GM19397 (cell line): ENCODE results near the gene PPARGC1A.

Experiments
- ATAC-seq: cut with Tn5 transposase; IDR thresholded peaks from one replicate; pipeline ENCODE4 v1.9.1; 2021; ENCODE audit warnings: mild to moderate bottlenecking, moderate library complexity; ENCODE audit not compliant: unreplicated experiment

The PPARGC1A gene

GRCh38 chr4:23881674-23882337 is 8.0 kb downstream of the PPARGC1A start:
- ATAC-seq = no peak

- no peak for ATAC-seq
Observed at GRCh38 chr4:23881052-23881501, 8.8 kb downstream of the PPARGC1A start.

GRCh38 chr4:23878912-23879732 is 10.7 kb downstream of the PPARGC1A start:
- ATAC-seq = no peak

DNA sequence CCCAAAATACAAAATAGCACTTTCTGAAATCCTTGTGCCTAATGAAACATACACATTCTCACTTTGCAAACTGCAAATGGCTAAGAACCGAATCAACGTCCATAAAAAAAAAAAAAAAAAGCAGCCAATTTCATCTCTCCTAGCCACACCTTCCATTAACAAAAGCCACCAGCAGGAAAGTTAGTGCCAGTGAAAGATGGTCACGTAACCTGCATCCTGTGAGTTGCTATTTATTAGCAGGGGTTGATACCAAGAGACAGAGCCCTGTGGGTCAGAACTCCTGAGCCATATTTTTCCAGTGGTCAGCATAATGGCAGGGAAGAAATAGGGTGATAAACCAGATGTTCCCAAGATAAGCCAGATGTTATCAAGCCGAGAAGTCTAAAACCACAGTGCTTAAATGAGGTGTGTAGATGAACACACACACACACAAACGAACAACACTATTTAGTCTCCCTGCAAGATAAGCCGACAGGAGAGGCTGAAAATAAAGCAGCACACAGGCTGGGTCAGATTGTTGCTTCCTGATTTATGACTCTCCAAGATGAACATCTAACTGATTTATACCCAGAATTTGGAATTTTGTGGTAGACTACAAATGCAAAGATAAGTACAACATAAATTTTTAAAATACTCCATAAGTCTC is 11.5 kb downstream of the PPARGC1A start:
- ATAC-seq = no peak

DNA sequence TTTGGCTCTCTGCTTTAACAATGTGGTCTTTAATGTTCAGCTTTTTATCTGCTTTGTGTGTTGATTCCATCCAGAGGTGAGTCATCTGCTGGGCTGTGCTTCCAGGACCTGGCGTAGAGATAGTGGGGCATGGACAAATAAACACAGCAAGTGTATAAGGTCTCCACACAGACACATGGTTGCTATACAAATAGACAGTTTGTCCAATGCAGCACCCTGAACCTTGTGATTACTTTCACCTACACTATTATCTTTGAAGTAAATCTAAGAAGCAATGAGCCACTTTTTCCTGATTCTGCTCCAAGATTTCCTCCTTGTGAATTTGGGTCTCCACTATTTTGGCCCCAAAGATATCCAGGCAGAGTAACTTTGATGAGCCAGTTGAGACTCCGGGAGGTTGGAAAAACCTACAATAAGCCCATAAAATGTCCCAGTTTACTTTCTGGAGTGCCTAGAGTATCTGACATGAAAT is 12.1 kb downstream of the PPARGC1A start:
- ATAC-seq = no peak

GRCh38 chr4:23876418-23877089 is 13.3 kb downstream of the PPARGC1A start:
- ATAC-seq = no peak

GRCh38 chr4:23875317-23875716 is 14.5 kb downstream of the PPARGC1A start:
- ATAC-seq = no peak

DNA sequence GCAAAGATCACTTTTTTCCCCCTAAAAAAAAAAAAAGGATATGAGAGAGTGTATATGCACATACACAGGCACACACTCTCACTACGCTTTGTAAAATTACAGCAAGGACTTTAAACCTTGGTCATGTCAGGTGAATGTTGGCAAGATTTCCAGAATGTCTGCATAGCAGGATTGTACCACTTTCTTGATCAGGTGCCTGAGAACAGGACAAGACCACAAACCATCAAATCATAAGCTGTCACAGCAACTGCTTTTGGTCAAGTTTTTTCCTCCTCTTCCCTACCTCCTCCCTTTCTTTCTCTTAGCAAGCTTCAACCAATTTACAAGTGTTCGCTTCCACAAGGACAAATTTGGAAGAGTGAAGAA is 15.3 kb downstream of the PPARGC1A start:
- no peak for ATAC-seq

DNA sequence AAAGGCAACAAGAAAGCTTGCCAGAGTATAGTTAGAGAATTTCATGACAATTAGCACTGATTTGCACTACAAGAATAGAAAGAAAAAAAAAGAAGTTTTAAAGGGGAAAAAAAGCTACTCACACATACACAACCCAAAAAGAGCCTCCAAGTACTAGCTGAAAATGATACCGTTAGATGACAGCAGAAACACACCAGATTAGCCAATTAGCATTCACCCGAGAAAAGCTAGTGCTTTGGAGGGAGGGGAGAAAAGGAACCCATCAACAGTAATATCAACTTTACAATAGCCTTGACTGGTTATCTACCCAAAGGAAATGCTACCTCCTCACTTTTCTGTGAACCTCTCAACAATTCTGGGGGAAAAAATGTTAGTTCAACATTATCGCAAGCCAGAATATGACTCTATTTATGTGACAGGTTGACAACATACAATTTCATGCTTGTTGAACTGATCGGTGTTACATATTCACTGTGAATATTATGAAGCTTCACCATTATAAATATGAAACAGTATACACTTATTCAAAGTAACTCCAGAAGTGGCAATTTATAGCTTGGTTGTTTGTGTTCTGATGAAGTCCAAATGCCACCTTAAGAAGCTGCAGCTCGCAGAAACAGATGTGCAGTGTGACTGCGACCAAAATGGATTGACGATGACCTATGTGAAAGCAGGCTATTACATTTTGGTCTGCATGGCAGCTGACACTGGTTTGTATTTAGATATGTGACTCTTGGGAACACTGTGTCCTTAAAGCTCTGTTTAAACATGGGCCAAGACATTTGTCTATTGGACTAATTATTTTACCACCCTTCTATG is 15.9 kb downstream of the PPARGC1A start:
- ATAC-seq = no peak

DNA sequence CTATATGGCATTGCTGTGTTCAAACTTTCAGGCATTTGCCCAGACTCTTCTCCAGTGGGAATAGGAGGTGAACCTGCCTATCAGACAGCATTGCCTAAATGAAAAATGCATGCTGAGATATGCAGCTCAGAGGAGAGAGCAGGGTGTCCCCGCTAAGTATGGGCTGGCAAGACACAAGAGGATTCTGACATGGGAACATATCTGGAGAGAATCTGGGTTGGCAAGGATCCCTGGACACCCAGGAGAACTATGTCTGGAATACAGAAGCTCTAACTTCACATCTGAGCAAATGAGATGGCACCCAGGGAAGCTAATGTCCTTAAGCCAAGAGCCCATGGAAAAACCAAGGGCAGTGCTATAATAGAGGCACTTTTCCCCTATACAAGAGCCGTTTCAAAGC is 18.4 kb downstream of the PPARGC1A start:
- ATAC-seq = no peak

- ATAC-seq = no peak
Observed at GRCh38 chr4:23866450-23867075, 23.3 kb downstream of the PPARGC1A start.

DNA sequence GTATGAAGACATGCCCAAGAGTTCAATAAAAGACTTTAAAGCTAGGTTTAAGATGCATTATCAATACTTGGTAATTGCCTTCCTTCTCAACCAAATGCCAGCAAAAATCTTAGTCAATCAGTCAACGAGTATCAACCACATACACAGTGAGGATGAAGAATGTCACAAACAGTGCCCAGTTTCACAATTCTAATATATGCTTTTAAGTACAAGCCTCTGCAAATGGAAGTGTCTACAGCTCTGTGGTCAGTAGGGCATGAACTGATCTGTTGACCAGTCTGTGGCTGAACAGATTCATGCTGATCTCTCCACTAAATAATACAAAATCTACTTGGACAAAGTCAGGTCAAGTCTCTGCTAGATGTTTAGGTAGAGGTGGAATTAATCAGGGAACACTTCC is 27.9 kb downstream of the PPARGC1A start:
- no peak for ATAC-seq

- ATAC-seq = no peak
Observed at GRCh38 chr4:23860919-23861318, 28.9 kb downstream of the PPARGC1A start.

- no peak for ATAC-seq
Observed at GRCh38 chr4:23857367-23857959, 32.4 kb downstream of the PPARGC1A start.

DNA sequence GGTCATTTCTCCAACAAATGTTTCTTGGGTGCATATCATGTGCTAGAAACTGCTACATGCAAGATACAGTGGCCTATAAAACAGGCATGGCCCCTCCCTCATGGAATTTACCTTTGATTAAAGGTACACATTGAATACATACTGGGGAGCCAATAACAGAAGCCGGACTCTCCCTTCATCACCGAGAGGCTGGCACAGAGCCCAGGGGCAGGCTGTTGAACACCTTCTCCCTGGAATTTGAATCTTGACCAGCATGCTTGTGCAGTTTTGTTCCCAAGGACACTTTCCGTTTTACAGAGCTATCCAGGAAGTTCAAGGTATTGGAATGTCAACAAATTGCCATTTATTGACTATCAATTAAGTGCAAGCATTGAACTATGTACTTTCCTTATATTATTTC is 33.2 kb downstream of the PPARGC1A start:
- no peak for ATAC-seq

DNA sequence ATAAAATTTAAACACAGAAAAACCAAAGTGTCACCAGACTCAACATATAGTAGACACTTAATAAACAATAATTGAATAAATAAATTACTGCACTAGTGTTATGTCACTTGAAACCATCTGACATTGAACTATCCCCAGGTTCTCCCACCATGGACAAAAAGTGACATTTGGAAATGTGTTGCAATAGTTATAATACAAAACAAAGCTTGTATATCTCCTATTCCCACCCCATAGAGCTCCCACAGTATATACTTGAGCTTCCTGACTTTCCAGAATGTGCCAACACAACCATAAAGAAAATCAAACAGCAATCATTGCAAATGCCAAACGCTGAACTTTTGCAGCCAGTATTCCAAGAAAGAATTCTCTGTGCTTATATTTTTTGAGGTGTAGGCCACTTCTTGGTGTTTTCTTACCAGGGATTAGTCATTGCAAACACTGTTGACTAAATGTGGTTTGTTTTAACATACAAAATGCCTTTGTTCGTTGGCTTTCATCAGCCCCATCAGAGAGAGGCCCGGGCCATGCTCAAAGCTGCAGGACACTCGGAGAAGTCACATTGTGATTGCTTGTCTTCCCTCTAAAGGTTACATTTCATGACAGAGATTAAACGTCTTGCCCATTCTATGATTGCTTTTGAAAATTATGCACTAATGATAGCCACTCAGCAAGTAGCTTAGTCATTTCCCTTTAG is 33.8 kb downstream of the PPARGC1A start:
- no peak for ATAC-seq

DNA sequence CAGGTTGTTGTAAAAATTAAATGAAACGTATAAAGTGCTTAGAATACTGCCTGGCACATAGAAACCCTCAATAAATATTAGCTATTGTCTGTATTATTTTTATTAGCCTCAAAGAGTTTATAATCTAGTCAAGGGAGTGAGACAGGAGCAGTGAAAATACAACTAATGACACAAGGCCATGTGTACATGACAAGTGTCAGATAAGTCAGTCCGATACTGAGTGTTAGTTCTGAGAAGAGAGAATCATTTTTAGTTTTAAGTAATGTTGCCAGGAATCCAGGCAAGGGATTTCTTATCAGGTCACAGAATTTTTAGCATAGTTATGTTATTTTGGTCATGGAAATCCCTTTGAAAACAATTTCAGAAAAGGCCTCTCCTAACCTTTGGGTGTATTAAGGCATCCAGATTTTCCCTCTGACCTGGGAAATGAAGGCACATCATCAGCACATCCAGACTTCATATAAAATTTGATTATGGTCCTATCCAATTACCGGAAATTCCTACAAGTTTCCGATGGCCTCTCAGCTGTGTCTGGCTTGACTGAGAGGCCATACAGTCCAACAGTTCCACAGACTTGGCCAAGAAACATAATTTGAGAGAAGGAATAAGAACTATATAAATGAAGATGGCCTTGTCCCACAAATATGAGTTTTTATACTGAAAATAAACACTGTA is 35.7 kb downstream of the PPARGC1A start:
- no peak for ATAC-seq

DNA sequence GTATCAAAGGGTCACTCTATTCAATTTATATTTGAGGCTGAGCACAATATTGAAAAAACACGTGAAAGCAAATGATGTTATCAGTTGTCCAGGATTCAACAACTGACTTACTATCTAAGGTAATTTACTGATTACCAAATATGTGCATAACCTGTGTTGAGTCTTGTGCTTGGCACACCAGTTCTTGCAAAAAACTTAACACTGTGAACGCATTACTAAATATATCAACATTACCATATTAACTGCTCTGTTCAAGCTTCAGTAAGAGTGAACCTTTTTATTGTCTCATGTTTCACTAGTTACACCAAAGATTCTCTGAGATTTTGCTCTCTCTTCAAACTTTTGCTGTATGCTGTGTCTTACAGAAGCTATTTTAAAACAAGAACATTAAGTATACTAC is 38.4 kb downstream of the PPARGC1A start:
- ATAC-seq = no peak
